Spleen (tissue), 11 donors: ENCODE results near the gene ACADL. TPM values are rescaled to one million over a fixed set of nuclear protein-coding genes. Genes with fewer than 3 reads are reported as not detected.

ENCODE experiments used
- DNase-seq: peaks from one replicate; pipeline ENCODE4 v3.0.0-alpha.2; 2020
- H3K27ac ChIP-seq, 8 donors: fragments of 200-600 bp; sonication (generic) in 7 of 8; 1 replicate in 4 of 8; 2 replicates in 4 of 8; pipeline versions ENCODE4 v1.5.0 to v1.8.0; 2016 to 2021; ENCODE audit warnings: inconsistent platforms in 4 of 8, mild to moderate bottlenecking in 4 of 8, moderate library complexity in 1 of 8
- H3K27me3 ChIP-seq, 7 donors: fragments of 200-600 bp; sonication (generic) in 6 of 7; replicated peaks in 1 of 7; 1 replicate in 4 of 7; 2 replicates in 3 of 7; pipeline versions ENCODE4 v1.5.0 to v1.8.0; 2016 to 2021; ENCODE audit warnings: inconsistent platforms in 3 of 7, mild to moderate bottlenecking in 1 of 7
- H3K36me3 ChIP-seq, 6 donors: fragments of 200-600 bp; sonication (generic) in 5 of 6; 1 replicate in 4 of 6; 2 replicates in 2 of 6; pipeline versions ENCODE4 v1.5.0 to v1.8.0; 2016 to 2021; ENCODE audit warnings: inconsistent platforms in 2 of 6
- H3K4me1 ChIP-seq, 6 donors: fragments of 200-600 bp; sonication (generic) in 5 of 6; 1 replicate in 3 of 6; 2 replicates in 3 of 6; pipeline versions ENCODE4 v1.5.0 to v1.8.0; 2016 to 2021; ENCODE audit warnings: inconsistent platforms in 3 of 6
- H3K4me3 ChIP-seq, 8 donors: fragments of 200-600 bp; sonication (generic) in 7 of 8; 1 replicate in 4 of 8; 2 replicates in 4 of 8; pipeline versions ENCODE4 v1.5.0 to v1.8.0; 2016 to 2021; ENCODE audit warnings: inconsistent platforms in 4 of 8, mild to moderate bottlenecking in 4 of 8, moderate library complexity in 2 of 8
- H3K9me3 ChIP-seq, 8 donors: fragments of 200-600 bp; sonication (generic) in 7 of 8; 1 replicate in 4 of 8; 2 replicates in 4 of 8; pipeline versions ENCODE4 v1.5.0 to v1.8.0; 2016 to 2021; ENCODE audit warnings: inconsistent platforms in 4 of 8
- CTCF ChIP-seq, 11 experiments: fragments of 200-600 bp in 7 of 11; fragments of 450-650 bp in 4 of 11; sonication (generic) in 4 of 11; IDR thresholded peaks in 8 of 11; conservative IDR thresholded peaks in 3 of 11; 1 replicate in 7 of 11; 2 replicates in 4 of 11; pipeline versions ENCODE4 v1.4.0 to v1.8.0; 2016 to 2021; ENCODE audit warnings: antibody characterized with exemption in 11 of 11, inconsistent platforms in 4 of 11, mild to moderate bottlenecking in 1 of 11
- POLR2A ChIP-seq, 3 donors: fragments of 450-650 bp; IDR thresholded peaks; one replicate each; pipeline ENCODE4 v1.5.1; 2017; ENCODE audit warnings: antibody characterized with exemption in 3 of 3, mild to moderate bottlenecking in 1 of 3
- POLR2AphosphoS5 ChIP-seq, 3 donors: sonication (generic); formaldehyde crosslinking; IDR thresholded peaks; one replicate each; pipeline ENCODE4 v1.5.1; 2017; ENCODE audit warnings: antibody characterized with exemption in 3 of 3
- WGBS, 5 donors: extraction: QIAGEN DNeasy Blood & Tissue Kit in 3 of 5; methylation state at CpG; one replicate each; pipeline versions ENCODE4 v1.1.5 to v1.1.7; 2013 to 2018; 5-methylcytosine and 5-hydroxymethylcytosine counted together
- intact Hi-C: fragments of 100-400 bp; cut with DNase I; formaldehyde crosslinking; loops from one replicate; pipeline ENCODE4 v1.15.0; 2023; ENCODE audit warnings: low total_unique reads
- polyA plus RNA-seq, 3 donors: library from polyadenylated mRNA; stranded (reverse); fragments of 200-250 nt; gene quantifications; one replicate each; pipeline ENCODE4 v1.2.1, GENCODE V29; 2013
- total RNA-seq, 7 donors: library from RNA; depleted of rRNA in 3 of 7; stranded (reverse); fragments of >200 nt in 3 of 7; fragmentation: NEBNext Ultra II Directional in 4 of 7; extraction: Animal tissue kit (Norgen Biotek cat#: 25700) in 4 of 7; gene quantifications; one replicate each; pipeline versions ENCODE4 v1.1.0 to v1.2.1, GENCODE V29; 2016 to 2021
- donor health status: healthy with polysubstance abuse.
- donor health status: DM: no; HTN: no; CAD: no; lungs with moderate emphysema.
- donor health status: DM: no; HTN: no; CAD: no.
- donor health status: Bipolar disorder and iron deficiency.
- donor health status: healthy.
- donor health status: DM: no; HTN: no; CAD: no.
- donor health status: DM: yes; HTN: yes; CAD: no.

ACADL gene
- total and polyA plus RNA-seq, 10 donors = 0.07 to 0.32 TPM; not detected in 8

GRCh38 chr2:210267698-210268097, 42.5 kb upstream of the ACADL start:
- DNase-seq = no peak
- H3K27me3 ChIP-seq = no peaks in the 10 kb centered on the region
- no peaks in the 10 kb centered on the region for H3K36me3 ChIP-seq
- intact Hi-C loops = no loop called here
- no peak for TF ChIP-seq CTCF (IDR thresholded peaks at IDR 0.05 in 8 of 11, conservative IDR thresholded peaks at IDR 0.05 in 3 of 11)
- TF ChIP-seq POLR2A (IDR thresholded peaks at IDR 0.05) = no peak
- TF ChIP-seq POLR2AphosphoS5 (IDR thresholded peaks at IDR 0.05) = no peak
- H3K4me3 ChIP-seq = no peak overlapping the region
- H3K9me3 ChIP-seq = no peaks in the 10 kb centered on the region
- H3K4me1 ChIP-seq = no peaks in the 10 kb centered on the region
- no peak overlapping the region for H3K27ac ChIP-seq
- WGBS, 5 donors = 86 to 94% (median 90%) methylated on average over 1 of the region's 1 CpG

- H3K27ac ChIP-seq = no peak overlapping the region
- no peak for DNase-seq
- H3K36me3 ChIP-seq = no peaks in the 10 kb centered on the region
- H3K27me3 ChIP-seq = no peaks in the 10 kb centered on the region
- H3K4me1 ChIP-seq = no peaks in the 10 kb centered on the region
- H3K9me3 ChIP-seq = no peaks in the 10 kb centered on the region
- TF ChIP-seq POLR2A (IDR thresholded peaks at IDR 0.05) (no peak), CTCF (IDR thresholded peaks at IDR 0.05 in 8 of 11, conservative IDR thresholded peaks at IDR 0.05 in 3 of 11) (no peak), POLR2AphosphoS5 (IDR thresholded peaks at IDR 0.05) (no peak)
- intact Hi-C loops = no loop called here
- no peak overlapping the region for H3K4me3 ChIP-seq
- 65 to 93% (median 75%) methylated on average over 1 of the region's 1 CpG for WGBS, 5 donors
Observed at GRCh38 chr2:210264282-210264681, 39.0 kb upstream of the ACADL start.

GRCh38 chr2:210263841-210264240, 38.6 kb upstream of the ACADL start:
- Histone ChIP-seq H3K36me3 (no peaks in the 10 kb centered on the region), H3K27me3 (no peaks in the 10 kb centered on the region), H3K27ac (no peak overlapping the region), H3K9me3 (no peaks in the 10 kb centered on the region), H3K4me3 (no peak overlapping the region), H3K4me1 (no peaks in the 10 kb centered on the region)
- TF ChIP-seq POLR2AphosphoS5 (IDR thresholded peaks at IDR 0.05) (no peak), POLR2A (IDR thresholded peaks at IDR 0.05) (no peak), CTCF (IDR thresholded peaks at IDR 0.05 in 8 of 11, conservative IDR thresholded peaks at IDR 0.05 in 3 of 11) (no peak)
- intact Hi-C loops = no loop called here
- DNase-seq = no peak
- 73 to 87% (median 79%) methylated on average over 2 of the region's 2 CpGs for WGBS, 5 donors

- intact Hi-C loops = no loop called here
- no peak for DNase-seq
- Histone ChIP-seq H3K4me3 (no peak overlapping the region), H3K36me3 (no peaks in the 10 kb centered on the region), H3K27me3 (no peaks in the 10 kb centered on the region), H3K4me1 (no peaks in the 10 kb centered on the region), H3K27ac (no peak overlapping the region), H3K9me3 (no peaks in the 10 kb centered on the region)
- TF ChIP-seq POLR2A (IDR thresholded peaks at IDR 0.05) = no peak
- no peak for TF ChIP-seq CTCF (IDR thresholded peaks at IDR 0.05 in 8 of 11, conservative IDR thresholded peaks at IDR 0.05 in 3 of 11)
- no peak for TF ChIP-seq POLR2AphosphoS5 (IDR thresholded peaks at IDR 0.05)
- 58 to 86% (median 78%) methylated on average over 2 of the region's 2 CpGs for WGBS, 5 donors
Observed at GRCh38 chr2:210262036-210262435, 36.8 kb upstream of the ACADL start.
